IPS-NIHi7 (cell line): ENCODE results near the gene PPP3CA.
A peak's percentile ranks its signal among the peaks of the same experiment; 100 is the strongest.

Source experiments
- DNase-seq: peaks from one replicate; pipeline ENCODE4 v3.0.0; 2012; ENCODE audit warnings: mixed read lengths; ENCODE audit errors: extremely low spot score

The PPP3CA gene

DNA sequence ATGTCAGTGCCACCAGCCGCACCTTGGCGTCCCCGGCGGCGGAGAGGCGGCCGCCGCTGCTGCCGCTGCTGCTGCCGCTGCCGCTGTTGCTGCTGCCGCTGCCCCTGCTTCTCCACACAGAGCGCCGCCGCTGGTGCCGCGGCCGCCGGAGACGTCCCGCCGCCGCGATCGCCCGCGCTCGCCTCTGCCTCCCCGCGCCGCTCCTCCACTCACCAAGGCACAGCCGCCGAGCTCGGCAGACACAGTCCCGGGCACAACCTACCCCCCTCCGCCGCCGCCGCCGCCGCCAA, at the start of gene PPP3CA:
TSS of gene PPP3CA (minus strand) at position 260 of the 290 bp plus-strand sequence.
- no peak for DNase-seq

DNA sequence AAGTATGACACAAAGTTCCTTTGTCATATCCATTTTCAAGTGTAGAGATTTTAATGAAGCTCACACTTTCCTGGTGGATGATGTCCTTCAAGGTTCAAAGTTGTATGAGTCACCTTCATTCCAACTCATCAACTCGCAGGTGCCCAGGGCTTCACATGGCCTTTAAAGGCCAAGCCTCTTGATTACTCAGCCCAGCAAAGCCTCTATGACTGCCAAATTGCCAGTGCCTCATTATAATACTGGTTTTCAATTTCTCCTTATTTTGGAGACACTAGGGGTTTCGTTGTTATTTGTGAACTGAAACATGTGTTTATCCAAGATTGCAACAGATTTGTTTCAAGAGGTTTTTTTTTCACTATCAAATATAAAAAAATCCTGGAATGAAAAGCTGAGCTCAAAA, 45.9 kb upstream of the PPP3CA start:
- DNase-seq, result peak; percentile 22

DNA sequence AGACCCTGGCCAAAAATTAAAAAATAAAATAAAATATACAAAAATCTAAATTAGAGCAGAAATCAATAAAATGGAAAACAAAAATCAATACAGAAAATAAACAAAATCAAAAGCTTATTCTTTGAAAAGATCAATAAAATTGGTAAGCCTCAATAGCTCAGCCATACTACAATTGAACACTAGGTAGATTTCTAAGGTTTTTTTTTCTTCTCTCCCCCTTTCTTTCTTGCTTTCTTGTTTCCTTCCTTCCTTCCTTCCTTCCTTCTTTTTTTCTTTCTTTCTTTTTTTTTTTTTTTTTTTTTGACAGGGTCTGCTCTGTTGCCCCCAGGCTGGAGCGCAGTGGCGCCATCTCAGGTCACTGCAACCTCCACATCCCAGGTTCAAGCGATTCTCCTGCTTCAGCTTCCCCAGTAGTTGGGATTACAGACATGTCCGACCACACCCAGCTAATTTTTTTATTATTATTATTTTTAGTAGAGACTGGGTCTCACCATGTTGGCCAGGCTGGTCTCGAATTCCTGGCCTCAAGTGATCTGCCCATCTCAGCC, 23.4 kb upstream of the PPP3CA start:
- DNase-seq, result no peak

DNA sequence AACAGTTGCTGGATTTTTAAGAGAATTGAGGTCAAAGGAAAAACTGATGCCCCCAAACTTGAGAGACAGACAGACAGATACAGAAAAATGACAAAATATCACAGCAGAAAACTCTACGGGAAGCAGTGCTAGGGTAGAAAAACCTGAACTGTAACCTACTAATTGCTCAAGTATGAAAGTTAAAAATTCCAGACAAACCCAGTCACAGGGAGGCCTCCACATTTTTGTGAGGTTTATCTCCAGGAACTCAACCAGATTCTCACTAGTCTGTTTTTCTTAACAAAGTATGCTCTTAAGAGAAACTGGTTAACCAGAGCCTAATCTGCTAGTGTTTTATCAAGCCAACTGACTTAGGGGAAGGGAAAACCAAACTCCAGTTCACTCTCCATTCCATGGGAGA, 19.9 kb upstream of the PPP3CA start:
- no peak for DNase-seq

DNA sequence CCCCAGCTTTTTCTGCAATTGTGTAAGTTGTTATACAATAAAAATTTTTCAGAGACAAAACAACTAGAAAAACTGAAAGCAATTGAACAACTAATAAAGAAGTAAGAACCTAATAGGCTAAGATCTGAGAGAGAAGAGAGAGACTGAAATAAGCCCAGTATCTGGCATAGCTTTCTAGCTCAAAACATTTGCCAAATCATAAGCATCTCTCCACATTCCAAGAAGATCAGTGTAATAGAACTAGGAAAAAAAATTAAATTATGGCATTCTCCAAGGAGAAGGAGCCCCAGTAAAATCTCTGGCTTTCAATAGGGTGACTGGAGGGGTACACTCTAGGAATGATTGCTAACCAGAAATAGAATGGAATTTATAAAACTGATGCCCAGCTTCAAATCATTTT, 19.0 kb upstream of the PPP3CA start:
- no peak for DNase-seq

DNA sequence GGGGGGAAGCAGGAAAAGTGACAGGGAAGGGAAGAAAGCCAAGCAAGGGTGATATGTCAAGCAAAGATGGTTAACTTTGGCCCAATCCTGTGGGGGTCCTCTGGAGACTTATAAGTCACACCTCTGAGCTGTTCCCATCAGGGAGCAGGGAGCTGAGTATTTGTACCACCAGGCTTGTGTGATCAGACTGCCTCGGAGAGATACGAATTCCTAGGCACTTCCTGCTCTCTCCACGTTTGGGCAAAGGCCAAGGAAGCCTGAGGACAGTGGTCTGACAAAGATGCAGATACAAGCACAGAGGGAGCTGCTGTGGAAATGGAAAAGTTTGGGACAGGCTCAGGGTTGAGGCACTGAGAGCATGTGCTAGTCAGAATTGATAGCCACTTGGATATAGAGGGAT, 10.4 kb upstream of the PPP3CA start:
- DNase-seq, result no peak

DNA sequence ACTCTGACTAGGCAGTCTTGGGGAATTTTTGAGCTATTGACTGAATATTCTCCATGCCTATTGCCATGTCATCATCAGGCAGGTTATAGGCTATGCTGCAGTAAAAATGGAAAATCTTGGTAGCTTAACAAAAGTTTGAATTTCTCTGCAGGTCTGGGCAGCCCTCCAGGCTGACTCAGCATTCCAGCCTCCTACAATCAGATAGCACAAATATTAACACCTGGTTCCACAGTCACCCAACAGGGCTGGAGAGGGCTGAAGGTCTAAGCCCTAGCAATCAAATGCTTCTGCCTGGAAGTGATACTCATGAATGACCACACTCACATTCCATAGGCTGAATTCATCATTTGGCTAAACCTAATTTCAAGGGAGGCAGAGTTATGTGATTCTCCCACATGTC, 9.6 kb upstream of the PPP3CA start:
- DNase-seq, result no peak

DNA sequence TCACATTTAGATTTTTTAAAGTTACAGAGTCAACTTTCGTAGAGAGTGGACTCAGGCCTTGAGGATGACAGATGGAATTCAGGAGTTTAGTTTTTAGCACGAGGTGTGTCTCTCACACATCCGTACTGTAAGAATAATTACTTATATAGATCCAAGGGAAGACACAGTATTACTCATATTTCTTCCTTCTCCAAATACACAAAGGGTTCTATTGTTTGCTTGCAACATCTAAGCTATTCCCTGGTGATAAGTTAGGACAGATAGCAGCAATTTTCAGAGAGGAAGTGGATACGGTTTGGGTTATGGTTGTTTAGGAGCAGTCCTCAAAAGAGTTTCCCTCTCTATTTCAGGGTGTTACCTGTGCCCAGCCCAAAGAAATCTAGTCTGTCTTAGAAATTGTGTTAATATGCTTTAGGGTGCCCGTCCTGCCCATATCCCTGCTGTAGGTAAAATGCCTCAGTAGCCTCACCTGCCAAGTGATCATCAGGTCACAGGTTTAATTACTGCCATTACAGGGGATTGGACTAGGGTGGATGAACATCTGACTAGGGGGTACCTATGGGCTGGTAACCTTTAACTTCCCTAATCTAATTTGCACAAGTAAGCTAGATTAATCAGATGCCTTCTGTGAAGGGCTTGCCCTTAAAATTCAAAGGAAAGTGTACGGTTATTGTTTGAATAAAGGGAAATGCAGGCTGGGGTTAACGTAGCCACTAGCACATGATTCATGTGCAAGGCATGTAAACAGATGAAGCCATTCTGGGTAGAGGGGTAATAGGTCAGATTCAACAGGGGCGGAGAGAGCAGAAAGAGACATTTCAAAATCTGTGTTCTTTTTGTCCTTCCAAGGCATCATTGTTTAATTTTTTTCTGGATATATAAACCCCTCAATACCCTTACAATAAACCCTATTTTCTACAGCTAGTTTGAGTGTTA, 8.7 kb upstream of the PPP3CA start:
- no peak for DNase-seq

DNA sequence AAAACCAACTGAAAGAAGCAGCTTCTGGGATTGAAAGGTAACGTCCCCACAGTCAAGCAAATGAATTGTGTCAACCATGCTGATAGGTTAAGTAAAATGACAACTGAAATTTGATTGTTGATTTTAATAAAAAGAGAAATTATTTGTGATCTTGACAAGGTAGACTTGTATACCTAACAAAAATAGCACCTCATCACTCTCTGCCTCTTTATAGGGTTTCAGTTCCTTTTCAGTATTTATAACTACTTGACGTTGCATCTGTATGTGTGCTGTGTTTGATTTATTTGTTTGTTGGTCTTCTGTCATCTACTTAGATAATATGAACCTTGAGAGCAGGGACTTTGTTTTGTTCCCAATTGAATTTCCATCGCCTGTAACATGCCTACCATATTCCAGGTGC, 7.9 kb upstream of the PPP3CA start:
- no peak for DNase-seq

DNA sequence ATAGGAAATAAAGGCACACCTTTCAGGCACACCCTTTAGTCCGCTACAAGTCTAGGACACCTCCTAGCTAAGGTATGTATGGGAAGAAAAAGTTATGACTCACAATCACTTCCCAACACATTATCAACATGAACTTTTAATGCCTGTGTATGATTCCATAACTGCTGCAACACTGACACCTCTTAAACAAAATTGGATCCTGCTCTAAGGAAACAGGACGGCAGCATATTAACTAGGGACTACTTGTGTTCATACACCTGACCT, 2.4 kb upstream of the PPP3CA start:
- DNase-seq, result no peak

DNA sequence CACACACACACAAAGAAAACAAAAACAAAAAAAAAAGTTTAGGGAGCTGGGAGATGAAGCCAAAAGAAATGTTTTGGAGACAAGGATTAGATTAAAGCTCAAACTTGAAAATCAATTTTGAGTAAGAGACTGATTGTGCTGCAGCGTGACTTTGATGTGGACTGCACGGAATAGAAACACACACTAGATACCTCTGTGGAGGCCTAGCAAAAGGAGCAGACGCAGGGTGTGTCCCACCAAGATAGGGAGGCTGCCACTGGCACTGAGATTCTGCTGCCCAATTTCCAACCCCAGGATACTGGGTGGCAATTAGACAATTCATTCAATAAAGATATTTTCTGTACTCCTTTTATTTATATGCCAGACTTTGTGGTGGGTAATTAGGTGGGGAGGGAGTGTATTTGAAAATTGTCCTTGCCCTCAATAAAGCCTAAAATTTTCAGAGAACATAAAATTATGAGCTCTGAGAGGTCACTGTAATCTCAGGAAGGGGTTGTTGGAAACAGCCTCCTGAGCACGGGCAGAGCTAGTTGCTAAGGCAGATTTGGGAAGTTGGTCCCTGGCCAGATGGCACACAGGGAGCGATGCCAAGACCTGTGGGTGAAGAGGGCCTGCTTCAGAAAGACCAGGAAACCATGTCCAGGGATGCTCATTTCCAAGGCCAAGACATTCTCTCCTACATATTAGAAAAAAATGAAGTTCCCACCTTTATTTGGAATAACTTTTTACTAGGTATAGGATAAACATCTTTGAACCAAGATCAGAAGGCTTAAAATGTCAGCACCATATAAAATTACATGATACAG, 1.9 kb upstream of the PPP3CA start:
- DNase-seq, result no peak

DNA sequence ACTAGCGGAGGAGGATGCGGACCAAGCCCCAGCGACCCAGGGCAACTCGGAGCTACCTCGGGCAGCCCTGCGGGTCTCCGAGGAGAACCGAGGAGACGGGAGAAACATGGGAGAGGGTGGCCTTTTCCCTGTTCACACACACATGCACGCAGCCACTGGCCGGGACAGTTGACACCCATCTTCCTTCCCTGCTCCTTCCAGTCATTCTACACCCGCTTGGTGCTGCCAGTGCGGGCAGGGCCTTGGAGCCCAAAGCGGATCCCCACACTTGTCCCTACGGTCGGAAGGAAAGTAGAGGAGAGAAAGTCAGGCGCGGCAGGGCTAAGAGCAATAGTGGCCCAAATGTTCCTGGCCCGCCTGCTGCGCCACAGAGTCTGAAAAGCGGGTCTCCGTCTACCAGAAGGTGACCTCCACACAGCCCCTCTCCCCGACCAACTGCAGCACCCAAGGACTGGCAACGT, 1.1 kb upstream of the PPP3CA start:
- peak; percentile 28 for DNase-seq

DNA sequence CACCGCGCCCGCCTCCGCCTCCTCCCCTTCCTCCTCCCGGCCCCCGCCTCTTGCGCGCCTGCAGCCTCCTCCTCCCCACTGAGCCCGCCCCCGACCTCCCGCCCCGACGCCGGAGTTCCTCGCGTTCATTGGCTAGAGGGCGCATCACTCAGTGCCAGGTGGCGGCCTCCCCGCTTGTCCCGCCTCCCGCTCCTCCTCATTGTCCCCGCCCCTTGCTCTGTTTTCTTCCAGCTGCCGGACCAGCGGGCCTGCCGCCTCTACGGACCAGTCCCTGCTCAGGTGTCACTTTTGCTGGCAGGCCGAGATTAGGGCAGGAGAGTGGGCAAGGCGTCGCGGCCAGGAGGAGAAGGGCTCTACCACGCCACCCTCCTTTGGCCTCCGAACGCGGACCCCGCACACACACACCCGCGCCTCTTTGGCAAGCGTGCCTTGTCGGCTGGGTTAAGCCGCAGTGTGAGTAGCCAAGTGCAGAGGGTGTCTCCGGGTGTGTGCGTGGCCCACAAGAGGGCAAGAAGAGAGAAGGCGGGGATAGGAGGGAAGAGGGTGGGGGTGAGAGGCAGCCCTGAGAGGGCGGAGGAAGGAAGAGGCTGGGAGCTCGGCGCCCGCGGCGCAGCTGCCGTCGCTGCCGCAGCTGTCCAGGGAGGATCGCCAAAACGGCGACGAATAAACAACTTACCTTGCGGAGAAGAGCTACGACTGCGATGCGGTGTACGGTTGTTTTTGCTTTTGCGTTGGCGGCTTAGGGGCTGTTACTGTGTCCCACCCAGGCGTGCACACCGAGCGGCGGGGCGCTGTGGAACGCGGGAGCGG, 436 bp upstream of the PPP3CA start:
- DNase-seq, result peak; percentile 97

DNA sequence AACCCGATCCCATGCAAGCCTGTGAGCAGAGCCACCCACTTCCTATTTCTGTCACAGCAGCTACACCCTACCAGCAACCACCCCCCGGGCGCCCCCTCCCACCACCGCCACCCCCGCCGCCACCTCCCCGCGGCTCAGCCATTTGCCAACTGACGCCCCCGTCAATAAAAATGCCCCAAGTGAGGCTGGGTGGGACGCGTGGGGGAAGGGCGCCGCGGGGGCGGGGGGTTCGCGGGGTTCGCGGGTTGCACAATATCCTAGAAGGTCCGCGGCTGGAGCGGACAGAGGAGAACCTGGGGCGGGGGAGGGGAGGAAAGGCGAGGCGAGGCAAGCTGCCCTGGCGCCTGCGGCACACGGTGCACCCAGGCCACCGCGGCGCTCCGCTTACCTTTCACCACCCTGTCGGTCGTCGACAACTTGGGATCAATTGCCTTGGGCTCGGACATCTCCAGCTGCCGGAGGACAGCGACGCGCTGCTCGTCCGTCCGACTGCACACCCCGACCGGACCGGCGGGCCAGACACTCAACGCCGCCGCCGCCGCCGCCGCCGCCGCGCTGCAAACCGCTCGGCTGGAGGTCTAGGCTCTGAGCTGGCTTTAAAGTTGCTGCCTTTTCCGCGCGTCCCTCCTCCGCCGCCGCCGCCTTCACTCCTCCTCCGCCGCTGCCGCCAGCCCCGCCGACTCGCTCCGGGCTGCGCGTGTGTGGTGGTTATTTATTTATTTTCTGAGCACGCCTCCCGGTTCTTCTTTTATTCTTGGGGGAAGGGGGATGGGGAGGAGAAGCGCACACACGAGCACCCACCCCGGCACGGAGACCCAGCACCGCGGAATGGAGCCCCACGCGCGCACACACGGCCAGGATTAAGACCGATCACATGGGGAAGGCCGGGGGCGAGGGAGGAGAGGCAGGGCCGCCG, 717 bp downstream of the PPP3CA start:
- DNase-seq, result peak; percentile 31

DNA sequence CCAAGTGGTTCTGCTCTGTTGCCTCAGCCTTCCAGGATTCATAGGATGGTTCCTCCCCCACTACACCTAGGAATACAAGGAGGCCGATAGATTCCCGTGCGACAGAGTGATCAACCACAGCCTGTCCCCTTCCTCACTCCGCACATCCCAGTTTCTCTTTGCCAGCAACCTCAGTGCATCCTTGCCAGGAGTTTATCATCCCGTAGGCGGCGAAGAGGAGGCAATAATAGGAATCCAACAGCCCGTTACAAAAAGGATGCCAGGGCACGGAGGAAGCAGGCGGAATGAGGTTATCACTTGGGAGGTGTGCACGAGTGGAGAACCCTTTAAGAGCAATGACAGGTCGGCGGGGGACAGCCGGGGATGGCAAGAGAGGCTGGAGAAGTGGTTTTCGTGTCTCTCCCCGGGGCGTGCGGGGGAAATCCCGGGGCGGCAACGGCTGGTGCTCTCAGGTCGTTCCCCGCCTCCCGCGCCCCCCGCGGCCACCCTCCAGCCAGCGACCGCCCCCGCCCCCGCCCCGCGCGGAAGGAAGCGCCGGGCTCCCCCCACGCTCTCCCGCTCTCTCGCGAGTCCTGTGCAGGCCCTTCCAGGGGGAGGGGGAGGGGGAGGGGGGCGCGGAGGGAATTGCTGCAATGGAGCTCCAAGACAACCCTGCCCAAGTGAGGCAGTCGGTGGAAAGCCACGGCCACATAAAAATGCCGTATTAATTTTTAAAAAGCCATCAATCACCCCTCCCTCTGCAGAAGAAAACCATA, 1.6 kb downstream of the PPP3CA start:
- DNase-seq, result peak; percentile 31

DNA sequence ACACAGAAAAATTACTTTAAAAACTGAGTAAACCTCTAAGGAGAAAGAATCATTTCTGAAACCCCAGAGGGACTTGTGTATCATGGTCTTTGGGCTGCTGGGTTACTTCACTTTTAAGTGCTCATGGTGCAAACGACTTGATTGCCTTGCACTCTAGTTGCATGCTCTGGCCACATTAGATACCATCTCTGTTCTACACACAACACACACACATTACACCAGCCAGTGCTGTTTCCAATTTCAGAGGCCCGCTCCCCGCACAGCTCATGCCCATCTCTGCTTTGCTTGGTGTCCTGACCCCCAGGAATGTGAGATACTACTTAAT, 2.1 kb downstream of the PPP3CA start:
- DNase-seq, result no peak

DNA sequence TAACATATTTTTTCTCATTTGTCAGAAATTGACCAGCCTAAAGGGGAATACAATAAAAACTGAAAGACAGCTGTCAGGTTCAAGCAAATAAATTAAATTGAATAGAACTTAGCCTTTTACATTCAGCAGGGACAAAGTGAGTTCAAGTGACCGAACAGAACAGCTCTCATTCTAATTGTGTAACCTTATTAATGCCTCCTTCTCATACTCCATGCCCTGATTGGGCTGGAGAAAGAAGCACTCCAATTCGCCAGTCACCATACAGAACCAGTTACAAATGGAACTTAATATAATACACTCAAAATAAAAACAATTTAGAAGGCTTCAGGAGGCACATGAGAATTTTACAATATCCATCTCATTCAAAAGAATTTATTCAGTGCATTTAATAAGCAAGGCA, 8.0 kb downstream of the PPP3CA start:
- no peak for DNase-seq

DNA sequence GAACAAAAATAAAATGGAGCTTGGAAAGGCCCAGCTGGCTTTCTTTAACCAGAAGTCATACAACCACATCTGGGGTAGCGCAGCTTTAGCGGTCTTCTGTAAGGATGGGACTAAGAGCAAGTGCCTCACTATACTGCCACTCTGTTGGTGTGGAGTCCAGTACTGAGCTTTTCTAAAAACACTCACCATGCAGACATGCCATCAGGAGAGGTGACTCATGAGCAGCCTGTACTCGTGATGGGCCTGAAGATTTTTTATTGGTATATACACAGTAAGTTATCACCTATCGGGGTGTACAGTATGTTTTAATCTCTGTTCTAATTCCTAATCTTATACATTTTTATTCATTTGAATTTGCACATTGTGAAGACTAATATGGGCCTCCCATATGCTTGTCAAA, 9.6 kb downstream of the PPP3CA start:
- no peak for DNase-seq

DNA sequence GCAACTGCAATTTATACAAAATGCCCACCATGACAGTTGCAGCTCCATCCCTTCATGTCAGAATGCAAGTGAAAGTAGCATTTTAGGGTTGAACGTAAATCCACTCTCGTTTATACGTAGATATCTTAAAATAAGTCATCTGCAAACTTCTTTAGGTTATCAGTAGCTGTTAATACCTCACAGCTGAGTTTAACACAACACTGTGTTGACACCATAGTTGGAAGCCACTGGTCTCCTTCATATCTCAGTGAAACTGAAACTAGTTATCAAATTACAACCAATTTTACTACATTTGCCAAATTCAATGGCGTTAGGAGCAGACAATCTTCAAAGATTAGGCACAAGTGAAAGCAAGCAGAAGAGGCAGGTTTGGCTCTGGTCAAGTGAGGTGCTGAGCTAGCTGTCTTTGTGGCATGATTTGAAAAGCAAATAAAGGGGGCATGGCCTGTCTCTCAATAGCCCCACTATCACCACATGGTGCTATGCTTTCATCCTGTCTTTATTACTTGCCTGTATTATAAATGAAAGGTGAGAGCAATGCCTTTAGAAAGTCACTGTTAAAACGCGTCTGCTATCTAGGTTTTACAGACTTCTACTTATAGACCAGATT, 12.3 kb downstream of the PPP3CA start:
- no peak for DNase-seq

DNA sequence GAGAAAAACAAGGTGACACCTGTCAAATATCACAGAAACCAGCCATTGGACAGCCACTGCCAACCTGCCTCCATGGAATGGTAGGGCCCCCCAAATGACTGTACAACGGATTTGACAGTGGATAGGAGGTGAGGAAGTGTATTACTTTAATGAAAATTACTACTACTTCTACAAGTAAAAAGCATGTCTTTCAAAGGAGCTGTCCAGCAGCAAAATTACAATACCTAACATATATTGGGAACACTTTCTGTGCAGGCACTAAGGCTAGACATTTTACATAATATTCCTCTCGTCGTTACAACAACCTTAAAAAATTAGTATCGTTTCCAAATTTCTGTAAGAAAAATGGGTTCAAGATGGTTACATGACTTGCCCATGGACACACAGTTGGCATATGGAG, 14.9 kb downstream of the PPP3CA start:
- DNase-seq, result no peak
